HepG2 (cell line): ENCODE measurements around the gene EIF4G3. TPM values are rescaled to one million over a fixed set of nuclear protein-coding genes. Genes with fewer than 3 reads are reported as not detected.

Experiments
- ATAC-seq: fragments of 200-7000 bp; cut with Tn5 transposase; 3 replicates; pipeline ENCODE4 v1.9.1; 2020; ENCODE audit warnings: mild to moderate bottlenecking, moderate library complexity
- BruUV-seq: library from RNA; stranded (reverse); fragments of 400-500 nt; replicated peaks from 2 replicates; lab custom pipeline; 2021; lab: Mats Ljungman, UMichigan
- CTCF ChIA-PET: fragments of 300-600 bp; formaldehyde crosslinking; extraction: SDS; loops from one replicate; lab custom pipeline; 2021; ENCODE audit warnings: low total read pairs, inconsistent platforms, low intra/inter-chr PET ratio; lab: Yijun Ruan, JAX
- POLR2A ChIA-PET: fragments of 350-600 bp; sonication (Branson Sonifier 250); formaldehyde crosslinking; loops from one replicate; lab custom pipeline; 2020; ENCODE audit warnings: antibody characterized with exemption, inconsistent platforms; lab: Yijun Ruan, JAX
- DNase-seq: peaks from one replicate; pipeline ENCODE4 v3.0.0-alpha.2; 2015; ENCODE audit warnings: low spot score
- FAIRE-seq: peaks from 3 replicates; lab custom pipeline; 2011; peaks lifted over from hg19 to GRCh38; lab: Jason Lieb, UNC
- H2AFZ ChIP-seq: one replicate; pipeline ENCODE4 v1.6.1; 2011; ENCODE audit warnings: low read length, inconsistent platforms
- H3K27ac ChIP-seq: fragments of 300-600 bp; 3 replicates; pipeline ENCODE4 v1.8.0; 2011; ENCODE audit warnings: mixed run types, mild to moderate bottlenecking, mixed read lengths, low read length, inconsistent platforms; ENCODE audit not compliant: insufficient read depth; ENCODE audit errors: extremely low read length
- H3K27me3 ChIP-seq, 2 experiments: fragments of 200-600 bp in 1 of 2; 2 replicates in 1 of 2; 3 replicates in 1 of 2; pipeline versions ENCODE4 v1.6.0 to v1.8.0; 2011; ENCODE audit warnings: low read length in 2 of 2, mild to moderate bottlenecking in 2 of 2, moderate library complexity in 2 of 2, inconsistent platforms in 1 of 2; ENCODE audit not compliant: insufficient read depth in 2 of 2, control insufficient read depth in 1 of 2
- H3K36me3 ChIP-seq, 2 experiments: fragments of 200-600 bp in 1 of 2; replicated peaks in 1 of 2; 2 replicates in 1 of 2; 3 replicates in 1 of 2; pipeline versions ENCODE4 v1.5.1 to v1.8.0; 2011; ENCODE audit warnings: low read length in 2 of 2, inconsistent platforms in 1 of 2; ENCODE audit not compliant: insufficient read depth in 2 of 2, control insufficient read depth in 1 of 2
- H3K4me1 ChIP-seq: 2 replicates; pipeline ENCODE4 v1.5.1; 2012; ENCODE audit warnings: low read length, inconsistent platforms; ENCODE audit not compliant: insufficient read depth
- H3K4me2 ChIP-seq: 2 replicates; pipeline ENCODE4 v1.6.0; 2011; ENCODE audit warnings: low read depth, low read length, inconsistent platforms
- H3K4me3 ChIP-seq, 3 experiments: fragments of 200-600 bp in 1 of 3; sonication (generic), shearing (Covaris generic) in 1 of 3; replicated peaks in 1 of 3; 2 replicates each; pipeline ENCODE4 v1.5.1; 2011 to 2016; ENCODE audit warnings: low read length in 3 of 3, inconsistent platforms in 2 of 3, low read depth in 2 of 3, mild to moderate bottlenecking in 2 of 3, control low read depth in 1 of 3, mixed read lengths in 1 of 3; ENCODE audit not compliant: insufficient read depth in 1 of 3
- H3K79me2 ChIP-seq: one replicate; pipeline ENCODE4 v1.6.1; 2011; ENCODE audit warnings: low read length, inconsistent platforms; ENCODE audit not compliant: insufficient read depth
- H3K9ac ChIP-seq: 2 replicates; pipeline ENCODE4 v1.6.0; 2011; ENCODE audit warnings: mild to moderate bottlenecking, low read depth, low read length, inconsistent platforms; ENCODE audit not compliant: insufficient read depth
- H3K9me3 ChIP-seq: 2 replicates; pipeline ENCODE4 v1.5.1; 2012; ENCODE audit warnings: mild to moderate bottlenecking, low read length
- H4K20me1 ChIP-seq: 2 replicates; pipeline ENCODE4 v1.6.0; 2011; ENCODE audit warnings: inconsistent platforms, mild to moderate bottlenecking, low read length, moderate library complexity; ENCODE audit not compliant: insufficient read depth
- ADNP ChIP-seq: sonication (generic); formaldehyde crosslinking; IDR thresholded peaks from 2 replicates; pipeline ENCODE4 v1.4.0; 2020; ENCODE audit warnings: missing genetic modification reagents
- ATF7 ChIP-seq, 2 experiments: fragments of 450-650 bp in 1 of 2; sonication (generic) in 1 of 2; formaldehyde crosslinking in 1 of 2; IDR thresholded peaks; 2 replicates each; pipeline versions ENCODE4 v1.4.0 to v1.6.1; 2016 to 2020; ENCODE audit warnings: antibody characterized with exemption in 1 of 2, mild to moderate bottlenecking in 1 of 2, missing genetic modification reagents in 1 of 2
- CC2D1A ChIP-seq: sonication (generic); formaldehyde crosslinking; IDR thresholded peaks from 2 replicates; pipeline ENCODE4 v1.8.1; 2023; ENCODE audit warnings: mild to moderate bottlenecking, missing genetic modification reagents
- CHD2 ChIP-seq: IDR thresholded peaks from 2 replicates; pipeline ENCODE4 v1.6.1; 2011; ENCODE audit warnings: low read depth, low read length, improper control_type of control experiment
- DMAP1 ChIP-seq: IDR thresholded peaks from 2 replicates; pipeline ENCODE4 v1.6.1; 2016
- DNMT3B ChIP-seq: conservative IDR thresholded peaks from 2 replicates; pipeline ENCODE4 v1.6.1; 2016; ENCODE audit warnings: missing biosample characterization, control low read depth
- GMEB1 ChIP-seq: sonication (generic); formaldehyde crosslinking; IDR thresholded peaks from 2 replicates; pipeline ENCODE4 v1.5.1; 2020; ENCODE audit warnings: missing genetic modification reagents, mild to moderate bottlenecking, borderline replicate concordance
- MAX ChIP-seq: IDR thresholded peaks from 2 replicates; pipeline ENCODE4 v1.6.1; 2012; ENCODE audit warnings: inconsistent platforms
- MIER2 ChIP-seq: IDR thresholded peaks from 2 replicates; pipeline ENCODE4 v1.6.1; 2016; ENCODE audit warnings: missing biosample characterization, missing genetic modification reagents
- PHF20 ChIP-seq: sonication (generic); formaldehyde crosslinking; IDR thresholded peaks from 2 replicates; pipeline ENCODE4 v1.5.0; 2020; ENCODE audit warnings: mild to moderate bottlenecking, missing genetic modification reagents
- SETDB1 ChIP-seq: sonication (generic); formaldehyde crosslinking; IDR thresholded peaks from 2 replicates; pipeline ENCODE4 v1.5.1; 2020; ENCODE audit warnings: missing genetic modification reagents, mild to moderate bottlenecking, borderline replicate concordance
- SRY ChIP-seq: sonication (generic); formaldehyde crosslinking; IDR thresholded peaks from 2 replicates; pipeline ENCODE4 v1.8.0; 2022; ENCODE audit warnings: mild to moderate bottlenecking, missing genetic modification reagents
- TCF7L2 ChIP-seq: IDR thresholded peaks from 2 replicates; pipeline ENCODE4 v1.6.1; 2011; ENCODE audit warnings: mild to moderate bottlenecking, low read depth, low read length, moderate library complexity
- XBP1 ChIP-seq: sonication (generic); formaldehyde crosslinking; IDR thresholded peaks from 2 replicates; pipeline ENCODE4 v1.5.0; 2020; ENCODE audit warnings: missing genetic modification reagents
- ZNF138 ChIP-seq: sonication (generic); formaldehyde crosslinking; IDR thresholded peaks from 2 replicates; pipeline ENCODE4 v1.5.0; 2020; ENCODE audit warnings: mild to moderate bottlenecking, low read depth, missing genetic modification reagents
- ZNF207 ChIP-seq: fragments of 450-650 bp; IDR thresholded peaks from 2 replicates; pipeline ENCODE4 v1.6.1; 2016; ENCODE audit warnings: antibody characterized with exemption, borderline replicate concordance
- ZNF335 ChIP-seq: sonication (generic); formaldehyde crosslinking; IDR thresholded peaks from 2 replicates; pipeline ENCODE4 v1.4.0; 2020; ENCODE audit warnings: missing genetic modification reagents
- whole genome bisulfite sequencing: methylation state at CpG from one replicate; pipeline ENCODE4 v1.1.6; 2017; ENCODE audit warnings: low lambda C conversion rate; 5-methylcytosine and 5-hydroxymethylcytosine counted together
- in situ Hi-C: cut with HindIII; loops from 2 replicates; pipeline ENCODE4 v1.10.0; 2017; ENCODE audit warnings: low pct_unique_long_range_greater_than_20kb; ENCODE audit not compliant: extremely low pct_ligation_motif_present
- intact Hi-C: fragments of 100-400 bp; cut with micrococcal nuclease; formaldehyde crosslinking; loops from one replicate; pipeline ENCODE4 v1.10.0; 2022; ENCODE audit not compliant: unreplicated experiment
- polyA plus RNA-seq, 8 experiments: library from polyadenylated mRNA; depleted of rRNA in 3 of 8; stranded (reverse) in 7 of 8; unstranded in 1 of 8; fragments of >200 nt; fragmentation: Illumina TruSeq in 4 of 8; extraction: Trizol in 4 of 8; gene quantifications; 2 replicates each; pipeline versions ENCODE4 v1.2.1 to v1.2.3, GENCODE V29; 2011 to 2016; ENCODE audit warnings: low read depth in 4 of 8, missing spikeins in 1 of 8, mixed read lengths in 1 of 8; ENCODE audit not compliant: insufficient read depth in 1 of 8
- total RNA-seq, 5 experiments: library from RNA; depleted of rRNA; stranded (reverse); fragments of >200 nt; fragmentation: Illumina TruSeq; extraction: Trizol; gene quantifications; 2 replicates each; pipeline ENCODE4 v1.2.3, GENCODE V29; 2016; ENCODE audit warnings: low read depth in 1 of 5

EIF4G3 gene
- total and polyA plus RNA-seq, 2 of the 13 experiments (the other 11 are each of a cell fraction or from before 2014, with no cell fraction given): 22.2 to 27.6 TPM

DNA sequence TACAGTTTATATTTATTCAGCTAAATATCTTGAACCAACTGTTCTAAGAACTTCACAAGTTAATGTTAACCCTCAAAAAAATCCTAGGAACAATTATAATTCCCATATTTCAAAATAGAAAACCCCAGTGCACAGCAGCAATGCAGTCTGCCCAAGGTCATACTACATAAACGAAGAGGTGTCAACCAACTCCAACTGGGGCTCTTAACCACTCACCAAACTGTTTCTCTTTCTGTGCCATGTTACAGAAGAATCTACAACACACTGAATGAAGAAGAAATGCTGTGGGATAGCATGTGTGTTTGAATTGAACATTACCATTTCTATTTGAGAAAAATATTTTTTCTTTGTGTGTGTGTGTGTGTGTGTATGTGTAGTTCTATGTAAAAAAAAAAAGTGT is 35.7 kb downstream of the EIF4G3 start:
- WGBS: 85% methylated on average over 1 of the region's 1 CpG
- peaks cover 2% of the 10 kb centered on the region for H3K79me2 ChIP-seq
- peaks cover 3 to 9% of the 10 kb centered on the region in 2 experiments; a peak in 2 of 5 replicates for H3K36me3 ChIP-seq
- no peaks in the 10 kb centered on the region for H3K4me1 ChIP-seq
- H4K20me1 ChIP-seq: no peaks in the 10 kb centered on the region
- ATAC-seq: no peak
- no peak overlapping the region for H2AFZ ChIP-seq
- CTCF ChIA-PET: no interaction called here
- no peak overlapping the region for H3K4me3 ChIP-seq
- POLR2A ChIA-PET: no interaction called here
- TF ChIP-seq GMEB1 (CRISPR knock-in tag) (no peak), DMAP1 (CRISPR knock-in tag) (no peak), TCF7L2 (no peak), SRY (CRISPR knock-in tag) (no peak), CC2D1A (no peak), ZNF207 (no peak), MAX (no peak), ZNF138 (CRISPR knock-in tag) (no peak), MIER2 (CRISPR knock-in tag) (no peak), ZNF335 (CRISPR knock-in tag) (no peak), ATF7 (IDR thresholded peaks at IDR 0.05) (no peak), ATF7 (CRISPR knock-in tag; IDR thresholded peaks at IDR 0.05) (no peak), DNMT3B (CRISPR knock-in tag) (no peak), SETDB1 (CRISPR knock-in tag) (no peak), CHD2 (no peak), XBP1 (CRISPR knock-in tag) (no peak), ADNP (no peak), PHF20 (CRISPR knock-in tag) (no peak)
- TF ChIP-seq, all 625 proteins: peak for 0
- no peaks in the 10 kb centered on the region for H3K9me3 ChIP-seq
- BruUV-seq: no TSS peak
- H3K4me2 ChIP-seq: no peak overlapping the region
- intact Hi-C loops (no loop called here), in situ Hi-C loops (no loop called here)
- H3K27ac ChIP-seq: no peak overlapping the region
- DNase-seq (no peak), FAIRE-seq (no peak)
- no peak overlapping the region for H3K9ac ChIP-seq
- no peaks in the 10 kb centered on the region for H3K27me3 ChIP-seq
